ENCODE data around the gene SPPL3.

SPPL3 gene

DNA sequence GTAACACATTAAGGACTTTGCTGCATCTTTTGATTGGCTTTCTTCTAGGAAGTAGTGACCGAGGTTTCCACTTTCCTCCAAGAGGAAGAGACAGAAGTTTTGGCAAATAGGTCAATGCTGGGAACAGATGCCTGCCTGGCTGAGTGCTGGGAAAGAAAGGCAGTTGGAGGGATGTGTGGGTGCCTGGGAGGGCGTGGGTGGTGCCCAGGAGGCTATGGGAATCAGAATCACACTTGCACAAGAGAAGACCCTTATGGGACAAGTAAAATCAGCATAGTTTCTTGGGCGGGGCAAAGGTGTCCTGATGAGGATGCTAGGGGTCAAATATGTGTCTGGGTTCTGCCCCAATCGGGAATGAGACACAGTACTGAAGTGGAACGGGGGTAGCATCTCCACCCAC is 179.4 kb downstream of the SPPL3 start:
- no peaks in the 10 kb centered on the region for H3K9me2 ChIP-seq (replicated peaks; ENCODE audit: insufficient read depth, low read length)
- no peak overlapping the region for H3K9ac ChIP-seq (ENCODE audit: low read length)
- no peak overlapping the region for H3K4me2 ChIP-seq (ENCODE audit: low read depth, low read length, poor library complexity, severe bottlenecking)
- no peaks in the 10 kb centered on the region for H3K9me3 ChIP-seq (ENCODE audit: insufficient read depth, low read length)
- H3K27ac ChIP-seq (ENCODE audit: low read depth, low read length): no peak overlapping the region
- H2AFZ ChIP-seq (ENCODE audit: low read depth, low read length, severe bottlenecking): no peak overlapping the region
- no peaks in the 10 kb centered on the region for H3F3A ChIP-seq (ENCODE audit: insufficient read depth)
- no peak overlapping the region for H3K4me3 ChIP-seq (ENCODE audit: insufficient read depth, low read length, poor library complexity, severe bottlenecking)
- TF ChIP-seq, protein P1, sequence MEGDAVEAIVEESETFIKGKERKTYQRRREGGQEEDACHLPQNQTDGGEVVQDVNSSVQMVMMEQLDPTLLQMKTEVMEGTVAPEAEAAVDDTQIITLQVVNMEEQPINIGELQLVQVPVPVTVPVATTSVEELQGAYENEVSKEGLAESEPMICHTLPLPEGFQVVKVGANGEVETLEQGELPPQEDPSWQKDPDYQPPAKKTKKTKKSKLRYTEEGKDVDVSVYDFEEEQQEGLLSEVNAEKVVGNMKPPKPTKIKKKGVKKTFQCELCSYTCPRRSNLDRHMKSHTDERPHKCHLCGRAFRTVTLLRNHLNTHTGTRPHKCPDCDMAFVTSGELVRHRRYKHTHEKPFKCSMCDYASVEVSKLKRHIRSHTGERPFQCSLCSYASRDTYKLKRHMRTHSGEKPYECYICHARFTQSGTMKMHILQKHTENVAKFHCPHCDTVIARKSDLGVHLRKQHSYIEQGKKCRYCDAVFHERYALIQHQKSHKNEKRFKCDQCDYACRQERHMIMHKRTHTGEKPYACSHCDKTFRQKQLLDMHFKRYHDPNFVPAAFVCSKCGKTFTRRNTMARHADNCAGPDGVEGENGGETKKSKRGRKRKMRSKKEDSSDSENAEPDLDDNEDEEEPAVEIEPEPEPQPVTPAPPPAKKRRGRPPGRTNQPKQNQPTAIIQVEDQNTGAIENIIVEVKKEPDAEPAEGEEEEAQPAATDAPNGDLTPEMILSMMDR (IDR thresholded peaks at IDR 0.05; ENCODE audit: insufficient read depth, low read length, poor library complexity, severe bottlenecking): no peak
- TF ChIP-seq EZH2phosphoT487 (conservative IDR thresholded peaks at IDR 0.05; ENCODE audit: low read length): no peak
- no peaks in the 10 kb centered on the region for H3K79me2 ChIP-seq (ENCODE audit: insufficient read depth, low read length)
- no peaks in the 10 kb centered on the region for H3K27me3 ChIP-seq (ENCODE audit: low read length)
- no peaks in the 10 kb centered on the region; the same call in 1 of the 2 replicates for H3K36me3 ChIP-seq (ENCODE audit: low read length)
- H4K20me1 ChIP-seq (ENCODE audit: low read depth, low read length): no peaks in the 10 kb centered on the region

DNA sequence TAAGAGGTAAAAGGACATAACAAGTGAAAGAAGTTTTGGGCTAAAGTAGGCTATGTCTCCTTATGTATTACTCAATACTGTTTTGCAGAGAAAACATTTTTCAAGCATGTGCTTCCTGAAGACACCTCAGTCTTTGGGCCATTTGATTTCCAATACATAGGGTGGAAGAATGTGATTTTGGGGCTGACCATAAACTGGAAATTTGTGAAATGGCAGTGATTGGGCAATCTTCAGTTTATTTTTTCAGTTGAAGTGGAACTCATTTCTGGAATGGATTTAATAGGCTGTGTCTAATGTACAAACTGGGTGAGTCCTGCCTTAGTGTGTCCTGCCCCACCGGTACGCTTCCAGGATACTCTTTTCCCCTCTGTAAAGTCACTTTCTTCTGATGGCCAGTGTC is 181.4 kb downstream of the SPPL3 start:
- TF ChIP-seq, protein P1 (IDR thresholded peaks at IDR 0.05; ENCODE audit: insufficient read depth, low read length, poor library complexity, severe bottlenecking): no peak
- no peak for TF ChIP-seq EZH2phosphoT487 (conservative IDR thresholded peaks at IDR 0.05; ENCODE audit: low read length)
- Histone ChIP-seq H3K9ac (ENCODE audit: low read length) (no peak overlapping the region), H3K4me2 (ENCODE audit: low read depth, low read length, poor library complexity, severe bottlenecking) (no peak overlapping the region), H3K27ac (ENCODE audit: low read depth, low read length) (no peak overlapping the region), H3F3A (ENCODE audit: insufficient read depth) (no peaks in the 10 kb centered on the region), H4K20me1 (ENCODE audit: low read depth, low read length) (no peaks in the 10 kb centered on the region), H2AFZ (ENCODE audit: low read depth, low read length, severe bottlenecking) (no peak overlapping the region), H3K36me3 (ENCODE audit: low read length) (no peaks in the 10 kb centered on the region; the same call in 1 of the 2 replicates), H3K27me3 (ENCODE audit: low read length) (no peaks in the 10 kb centered on the region), H3K4me3 (ENCODE audit: insufficient read depth, low read length, poor library complexity, severe bottlenecking) (no peak overlapping the region), H3K9me3 (ENCODE audit: insufficient read depth, low read length) (no peaks in the 10 kb centered on the region), H3K9me2 (replicated peaks; ENCODE audit: insufficient read depth, low read length) (no peaks in the 10 kb centered on the region), H3K79me2 (ENCODE audit: insufficient read depth, low read length) (no peaks in the 10 kb centered on the region)

DNA sequence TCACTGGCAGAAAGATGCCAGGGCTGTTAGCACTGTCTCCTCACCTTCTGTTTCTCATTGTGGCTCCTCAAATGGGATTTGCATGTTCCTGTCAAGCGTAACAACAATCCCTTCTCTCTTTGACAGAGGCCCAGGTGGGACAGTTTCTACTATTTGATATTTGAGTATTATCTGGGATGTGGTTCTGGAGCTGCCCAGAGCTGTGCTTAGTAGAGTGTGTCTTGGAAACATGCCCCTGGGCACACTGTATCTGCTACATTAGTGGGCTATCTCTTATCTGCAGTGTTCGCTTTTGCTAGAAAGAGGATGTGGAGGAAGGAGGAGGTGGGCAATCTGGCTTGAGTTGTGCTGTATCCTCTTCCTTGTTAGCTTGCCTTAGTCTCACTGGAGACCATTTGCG is 182.3 kb downstream of the SPPL3 start:
- Histone ChIP-seq H3K4me3 (ENCODE audit: insufficient read depth, low read length, poor library complexity, severe bottlenecking) (no peak overlapping the region), H3K79me2 (ENCODE audit: insufficient read depth, low read length) (no peaks in the 10 kb centered on the region), H3F3A (ENCODE audit: insufficient read depth) (no peaks in the 10 kb centered on the region), H3K4me2 (ENCODE audit: low read depth, low read length, poor library complexity, severe bottlenecking) (no peak overlapping the region), H3K9ac (ENCODE audit: low read length) (no peak overlapping the region), H3K36me3 (ENCODE audit: low read length) (no peaks in the 10 kb centered on the region; the same call in 1 of the 2 replicates), H3K27me3 (ENCODE audit: low read length) (no peaks in the 10 kb centered on the region), H3K9me3 (ENCODE audit: insufficient read depth, low read length) (no peaks in the 10 kb centered on the region), H3K27ac (ENCODE audit: low read depth, low read length) (no peak overlapping the region), H3K9me2 (replicated peaks; ENCODE audit: insufficient read depth, low read length) (no peaks in the 10 kb centered on the region), H4K20me1 (ENCODE audit: low read depth, low read length) (no peaks in the 10 kb centered on the region), H2AFZ (ENCODE audit: low read depth, low read length, severe bottlenecking) (no peak overlapping the region)
- no peak for TF ChIP-seq EZH2phosphoT487 (conservative IDR thresholded peaks at IDR 0.05; ENCODE audit: low read length)
- TF ChIP-seq, protein P1 (IDR thresholded peaks at IDR 0.05; ENCODE audit: insufficient read depth, low read length, poor library complexity, severe bottlenecking): no peak
